HG02798 (cell line): Measurements from ENCODE around the gene LMTK2.
"Not testable (repeated sequence)": the region's sequence is repeated elsewhere in the genome, so short reads cannot be mapped to it uniquely, and the experiment has no call there.

Experiments used
- ATAC-seq: cut with Tn5 transposase; IDR thresholded peaks from one replicate; pipeline ENCODE4 v1.9.1; 2021; ENCODE audit warnings: mild to moderate bottlenecking; ENCODE audit not compliant: unreplicated experiment, poor library complexity

Gene LMTK2

GRCh38 chr7:98214811-98215321 lies 108.2 kb downstream of the LMTK2 start:
- ATAC-seq: no peak

- ATAC-seq: no peak
Observed at GRCh38 chr7:98215561-98216495, 109.2 kb downstream of the LMTK2 start.

- no peak for ATAC-seq
Observed at GRCh38 chr7:98216941-98217622, 110.4 kb downstream of the LMTK2 start.

- no peak for ATAC-seq
Observed at GRCh38 chr7:98217623-98218582, 111.2 kb downstream of the LMTK2 start.

GRCh38 chr7:98219382-98219781 lies 112.7 kb downstream of the LMTK2 start:
- ATAC-seq: not testable (repeated sequence)

- no peak for ATAC-seq
Observed at GRCh38 chr7:98221611-98222532, 115.2 kb downstream of the LMTK2 start.

- no peak for ATAC-seq
Observed at GRCh38 chr7:98222533-98223195, 116.0 kb downstream of the LMTK2 start.

- no peak for ATAC-seq
Observed at GRCh38 chr7:98223351-98223897, 116.8 kb downstream of the LMTK2 start.

GRCh38 chr7:98223898-98224700 lies 117.4 kb downstream of the LMTK2 start:
- no peak for ATAC-seq

- ATAC-seq: no peak
Observed at GRCh38 chr7:98224701-98225181, 118.1 kb downstream of the LMTK2 start.

- no peak for ATAC-seq
Observed at GRCh38 chr7:98225913-98226614, 119.4 kb downstream of the LMTK2 start.

- ATAC-seq: no peak
Observed at GRCh38 chr7:98227939-98228338, 121.3 kb downstream of the LMTK2 start.

GRCh38 chr7:98228801-98229200 lies 122.1 kb downstream of the LMTK2 start:
- no peak for ATAC-seq

GRCh38 chr7:98229441-98229840 lies 122.8 kb downstream of the LMTK2 start:
- ATAC-seq: no peak

- no peak for ATAC-seq
Observed at GRCh38 chr7:98229991-98230745, 123.5 kb downstream of the LMTK2 start.
